Activated naive CD4-positive, alpha-beta T cell treated with anti-CD3 and anti-CD28 coated beads for 36 hours (primary cell): Measurements from ENCODE around the gene LPAR2. TPM values are rescaled to one million over a fixed set of nuclear protein-coding genes. Genes with fewer than 3 reads are reported as not detected.

Experiments used
- CTCF ChIA-PET: fragments of 350-600 bp; sonication (Branson Sonifier 250); formaldehyde crosslinking; loops from one replicate; lab custom pipeline; 2021; ENCODE audit warnings: antibody characterized with exemption; lab: Charles Lee
- DNase-seq: peaks from one replicate; pipeline ENCODE4 v3.0.0-alpha.2; 2020
- H3K27ac Mint-ChIP-seq: one replicate; pipeline ENCODE4 v1.8.0; 2021; ENCODE audit warnings: mild to moderate bottlenecking, mixed read lengths
- H3K27me3 Mint-ChIP-seq: one replicate; pipeline ENCODE4 v1.8.0; 2021; ENCODE audit warnings: low read depth, mixed read lengths
- H3K36me3 Mint-ChIP-seq: one replicate; pipeline ENCODE4 v1.8.0; 2021; ENCODE audit warnings: low read depth, mixed read lengths
- H3K4me1 Mint-ChIP-seq: one replicate; pipeline ENCODE4 v1.8.0; 2021; ENCODE audit warnings: low read depth, mixed read lengths
- H3K4me3 Mint-ChIP-seq: one replicate; pipeline ENCODE4 v1.8.0; 2021; ENCODE audit warnings: mild to moderate bottlenecking, moderate library complexity, mixed read lengths
- H3K9me3 Mint-ChIP-seq: one replicate; pipeline ENCODE4 v1.8.0; 2021; ENCODE audit warnings: mixed read lengths
- intact Hi-C: fragments of 100-400 bp; cut with micrococcal nuclease; formaldehyde crosslinking; loops from one replicate; pipeline ENCODE4 v1.15.1; 2023
- total RNA-seq, 2 experiments: library from RNA; stranded (reverse); gene quantifications; one replicate each; pipeline ENCODE4 v1.2.3, GENCODE V29; 2021

The LPAR2 gene
- total RNA-seq, 2 experiments from 2014 or later: 20.2 to 20.7 TPM

DNA sequence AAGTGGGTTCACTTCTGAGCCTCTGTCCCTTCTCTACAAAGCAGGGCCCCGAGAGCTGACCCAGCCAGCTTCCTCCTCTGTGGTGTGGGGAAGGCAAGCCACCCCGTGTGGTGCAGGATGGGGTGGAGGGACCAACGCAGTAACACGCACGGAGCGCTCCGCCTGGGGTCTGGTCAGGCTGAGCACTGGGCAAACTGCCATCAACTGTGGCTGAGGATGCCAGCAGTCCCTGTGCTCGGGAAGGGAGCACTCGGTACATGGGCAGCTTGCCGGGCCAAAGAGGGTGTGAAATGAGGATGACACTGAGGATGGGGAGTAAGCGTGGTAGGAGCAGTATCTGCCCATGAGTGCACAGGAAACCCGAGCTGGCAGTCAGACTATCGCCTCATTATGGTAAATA is 23.1 kb upstream of the LPAR2 start:
- Mint-ChIP-seq H3K4me1 (no peaks in the 10 kb centered on the region), H3K36me3 (peaks cover 41% of the 10 kb centered on the region), H3K9me3 (no peaks in the 10 kb centered on the region), H3K4me3 (no peak overlapping the region), H3K27me3 (no peaks in the 10 kb centered on the region), H3K27ac (no peak overlapping the region)
- intact Hi-C loops: no loop called here
- DNase-seq: no peak
- CTCF ChIA-PET: interaction anchor here (1.7 kb wide), 1 partner anchor 119 kb away, joined by 10 read pairs; no protein-coding TSS in a partner anchor

- no peaks in the 10 kb centered on the region for H3K27me3 Mint-ChIP-seq
- H3K36me3 Mint-ChIP-seq: peaks cover 38% of the 10 kb centered on the region
- intact Hi-C loops: no loop called here
- CTCF ChIA-PET: interaction anchor here (1.7 kb wide), 1 partner anchor 118 kb away, joined by 10 read pairs; no protein-coding TSS in a partner anchor
- H3K9me3 Mint-ChIP-seq: no peaks in the 10 kb centered on the region
- no peaks in the 10 kb centered on the region for H3K4me1 Mint-ChIP-seq
- no peak for DNase-seq
- H3K4me3 Mint-ChIP-seq: no peak overlapping the region
- no peak overlapping the region for H3K27ac Mint-ChIP-seq
Measured at GRCh38 chr19:19650331-19650730, 22.3 kb upstream of the LPAR2 start.

DNA sequence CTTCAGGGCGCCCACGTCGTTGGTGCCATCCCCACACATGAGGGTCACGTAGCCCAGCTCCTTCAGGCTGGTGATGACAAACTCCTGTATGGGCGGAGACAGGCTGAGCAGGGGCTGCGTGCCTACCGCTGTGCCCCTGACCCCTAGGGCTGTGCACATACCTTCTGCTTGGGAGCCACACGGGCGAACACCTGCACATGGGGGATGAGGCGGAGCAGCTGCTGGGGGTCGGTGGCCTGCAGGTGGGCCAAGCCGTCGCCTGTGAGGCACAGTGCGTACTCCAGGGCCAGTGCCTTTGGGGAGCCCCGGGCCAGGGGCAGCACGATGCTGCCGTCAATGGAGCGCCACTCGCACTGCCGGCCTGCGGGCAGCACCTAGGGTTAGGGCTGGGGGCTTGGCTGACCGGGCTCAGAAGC is 21.6 kb upstream of the LPAR2 start:
- Mint-ChIP-seq H3K9me3 (no peaks in the 10 kb centered on the region), H3K36me3 (peaks cover 37% of the 10 kb centered on the region), H3K4me1 (no peaks in the 10 kb centered on the region), H3K4me3 (no peak overlapping the region), H3K27me3 (no peaks in the 10 kb centered on the region), H3K27ac (no peak overlapping the region)
- no peak for DNase-seq
- CTCF ChIA-PET: interaction anchor here (1.2 kb wide), 1 partner anchor 67 kb away, joined by 3 read pairs; no protein-coding TSS in a partner anchor
- intact Hi-C loops: no loop called here

GRCh38 chr19:19649155-19649554 is 21.1 kb upstream of the LPAR2 start:
- intact Hi-C loops: no loop called here
- no peak overlapping the region for H3K4me3 Mint-ChIP-seq
- H3K9me3 Mint-ChIP-seq: no peaks in the 10 kb centered on the region
- no peaks in the 10 kb centered on the region for H3K4me1 Mint-ChIP-seq
- CTCF ChIA-PET: interaction anchor here (1.2 kb wide), 1 partner anchor 67 kb away, joined by 3 read pairs; no protein-coding TSS in a partner anchor
- H3K27ac Mint-ChIP-seq: peak overlapping the region; percentile 59
- no peak for DNase-seq
- H3K27me3 Mint-ChIP-seq: no peaks in the 10 kb centered on the region
- peaks cover 36% of the 10 kb centered on the region for H3K36me3 Mint-ChIP-seq

DNA sequence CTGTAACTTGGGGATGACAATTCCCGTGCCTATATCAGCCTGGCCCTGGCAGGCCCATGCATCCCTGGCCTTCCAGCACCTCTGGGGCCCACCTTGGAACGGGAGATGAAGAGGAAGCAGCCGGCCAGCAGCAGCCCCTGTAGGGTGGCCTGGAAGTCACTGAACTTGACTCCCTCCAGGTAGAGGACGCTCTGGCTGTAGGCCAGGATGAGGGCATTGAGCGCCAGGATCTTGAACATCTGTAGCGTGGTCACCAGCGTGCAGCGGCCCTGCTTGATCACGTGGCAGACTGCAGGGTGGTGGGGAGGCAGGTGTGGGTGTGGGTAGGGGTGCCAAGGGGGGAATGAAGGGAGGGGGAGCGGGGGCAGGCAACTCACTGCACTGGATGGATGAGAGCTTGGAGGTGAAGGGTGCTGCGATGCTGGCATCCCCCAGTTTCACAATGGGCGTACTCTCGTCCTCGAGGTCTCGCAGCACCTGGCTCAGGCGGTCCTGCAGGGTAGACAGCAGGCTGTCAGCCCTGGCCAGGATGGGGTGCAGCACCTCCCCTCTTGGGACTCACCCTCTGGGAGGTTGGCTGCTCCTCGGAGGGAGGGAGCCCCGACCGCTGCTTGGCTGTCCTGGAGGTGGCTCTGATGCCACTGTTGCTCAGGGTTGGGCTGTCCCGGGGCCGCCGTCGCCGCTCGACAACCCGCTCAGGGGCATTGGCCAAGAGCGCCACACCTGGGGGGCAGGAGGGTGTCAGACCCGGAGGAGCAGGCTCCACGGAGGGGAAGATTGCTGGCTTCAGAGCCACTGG is 19.2 kb upstream of the LPAR2 start:
- peaks cover 7% of the 10 kb centered on the region for H3K4me1 Mint-ChIP-seq
- no peaks in the 10 kb centered on the region for H3K27me3 Mint-ChIP-seq
- no peak overlapping the region for H3K4me3 Mint-ChIP-seq
- CTCF ChIA-PET: interaction anchor here (3.7 kb wide), 1 partner anchor 116 kb away, joined by 46 read pairs; the partner anchor contains the start of gene YJEFN3
- DNase-seq: no peak
- no peak overlapping the region for H3K27ac Mint-ChIP-seq
- H3K36me3 Mint-ChIP-seq: peaks cover 25% of the 10 kb centered on the region
- H3K9me3 Mint-ChIP-seq: no peaks in the 10 kb centered on the region
- intact Hi-C loops: no loop called here

DNA sequence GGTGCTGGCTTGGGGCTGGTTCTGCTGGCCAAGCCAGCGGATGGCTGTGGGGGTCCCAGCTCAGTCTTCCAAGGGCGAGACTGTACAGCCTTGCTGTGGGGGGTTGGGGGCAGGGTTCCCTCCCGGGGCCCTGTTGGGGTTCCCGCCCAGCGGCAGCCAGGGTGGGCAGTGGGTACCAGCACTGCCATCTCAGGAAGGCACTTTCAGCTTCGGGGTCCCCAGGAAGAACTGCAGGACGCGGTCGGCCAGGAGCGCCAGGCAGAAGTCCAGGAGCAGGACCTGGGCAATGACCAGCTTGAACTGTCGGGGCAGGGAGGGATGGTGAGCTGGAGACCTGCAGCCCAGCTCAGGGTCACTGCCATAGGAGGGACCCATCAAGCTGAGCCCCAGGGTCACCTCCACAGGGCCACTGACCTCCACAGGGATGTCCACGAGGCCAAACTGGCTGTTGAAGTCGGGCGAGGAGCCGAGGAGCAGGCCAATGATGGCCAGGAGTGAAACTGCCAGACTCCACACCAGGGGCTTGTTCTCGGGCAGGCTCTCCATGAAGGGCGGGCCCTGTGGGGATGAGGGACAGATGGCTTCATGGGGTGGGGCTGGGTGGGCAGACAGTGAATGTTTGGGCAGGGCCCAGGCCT is 17.3 kb upstream of the LPAR2 start:
- intact Hi-C loops: no loop called here
- H3K27ac Mint-ChIP-seq: no peak overlapping the region
- H3K4me1 Mint-ChIP-seq: peaks cover 12% of the 10 kb centered on the region
- DNase-seq: no peak
- no peak overlapping the region for H3K4me3 Mint-ChIP-seq
- no peaks in the 10 kb centered on the region for H3K27me3 Mint-ChIP-seq
- H3K36me3 Mint-ChIP-seq: peaks cover 22% of the 10 kb centered on the region
- H3K9me3 Mint-ChIP-seq: no peaks in the 10 kb centered on the region
- CTCF ChIA-PET: interaction anchor here (0.6 to 3.7 kb wide), 2 partner anchors 77 to 114 kb away, joined by 3 to 46 read pairs; partner anchors contain the start of gene YJEFN3

DNA sequence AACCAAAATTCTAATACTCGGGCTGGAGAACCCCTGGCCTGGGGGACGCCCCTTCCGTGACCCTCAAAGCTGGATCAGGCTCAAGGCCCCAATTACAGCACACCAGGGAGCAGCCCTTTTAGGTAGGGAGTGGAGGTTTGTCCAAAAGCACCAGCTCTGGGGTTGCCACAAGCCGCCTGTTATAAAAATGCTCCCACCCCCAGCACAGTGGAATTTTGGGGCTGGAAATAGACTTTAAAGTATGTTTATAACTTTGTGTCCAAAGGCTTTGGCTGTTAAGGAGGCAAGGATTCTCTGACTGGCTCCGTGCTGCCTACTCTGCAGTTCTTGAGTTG is 16.0 kb upstream of the LPAR2 start:
- peaks cover 12% of the 10 kb centered on the region for H3K4me1 Mint-ChIP-seq
- no peaks in the 10 kb centered on the region for H3K27me3 Mint-ChIP-seq
- intact Hi-C loops: loop anchor here (5.0 kb wide), 1 partner anchor 127 kb away; the partner anchor contains the start of genes NDUFA13 and TSSK6
- peak overlapping the region; percentile 98 for H3K27ac Mint-ChIP-seq
- no peaks in the 10 kb centered on the region for H3K9me3 Mint-ChIP-seq
- CTCF ChIA-PET: interaction anchor here (0.7 to 3.7 kb wide), 18 partner anchors 9 to 402 kb away, joined by 3 to 46 read pairs (median 4); partner anchors contain the start of gene YJEFN3
- DNase-seq: no peak
- H3K4me3 Mint-ChIP-seq: peak overlapping the region; percentile 92
- H3K36me3 Mint-ChIP-seq: peaks cover 16% of the 10 kb centered on the region

- peak within 1 kb of the TSS; percentile 98 for H3K27ac Mint-ChIP-seq
- H3K36me3 Mint-ChIP-seq: peaks cover 17% of the 10 kb centered on the region
- peaks cover 12% of the 10 kb centered on the region for H3K4me1 Mint-ChIP-seq
- intact Hi-C loops: loop anchor here (1.0 to 5.0 kb wide), 9 partner anchors 15 to 497 kb away; partner anchors contain the start of genes ATP13A1, LPAR2, NDUFA13 and TSSK6
- H3K27me3 Mint-ChIP-seq: no peaks in the 10 kb centered on the region
- H3K4me3 Mint-ChIP-seq: peak within 1 kb of the TSS; percentile 92
- CTCF ChIA-PET: interaction anchor here (0.6 to 3.7 kb wide), 21 partner anchors 9 to 317 kb away, joined by 3 to 46 read pairs (median 4); partner anchors contain the start of gene YJEFN3
- DNase-seq: peak; percentile 91
- no peaks in the 10 kb centered on the region for H3K9me3 Mint-ChIP-seq
Measured at GRCh38 chr19:19643158-19644053, 15.4 kb upstream of the LPAR2 start, which contains the start of gene GMIP. TSS of gene GMIP (minus strand) at chr19:19643657. CDS start at chr19:19643529, 128 bp downstream.

- peak overlapping the region; percentile 92 for H3K4me3 Mint-ChIP-seq
- intact Hi-C loops: loop anchor here (1.0 to 5.0 kb wide), 9 partner anchors 14 to 496 kb away; partner anchors contain the start of genes ATP13A1, LPAR2, NDUFA13 and TSSK6
- peak; percentile 60 for DNase-seq
- no peaks in the 10 kb centered on the region for H3K9me3 Mint-ChIP-seq
- CTCF ChIA-PET: interaction anchor here (0.7 to 1.5 kb wide), 2 partner anchors 81 to 110 kb away, joined by 3 to 4 read pairs; no protein-coding TSS in a partner anchor
- no peaks in the 10 kb centered on the region for H3K27me3 Mint-ChIP-seq
- H3K36me3 Mint-ChIP-seq: peaks cover 14% of the 10 kb centered on the region
- peaks cover 12% of the 10 kb centered on the region for H3K4me1 Mint-ChIP-seq
- H3K27ac Mint-ChIP-seq: peak overlapping the region; percentile 98
Measured at GRCh38 chr19:19642506-19643157, 14.6 kb upstream of the LPAR2 start.

DNA sequence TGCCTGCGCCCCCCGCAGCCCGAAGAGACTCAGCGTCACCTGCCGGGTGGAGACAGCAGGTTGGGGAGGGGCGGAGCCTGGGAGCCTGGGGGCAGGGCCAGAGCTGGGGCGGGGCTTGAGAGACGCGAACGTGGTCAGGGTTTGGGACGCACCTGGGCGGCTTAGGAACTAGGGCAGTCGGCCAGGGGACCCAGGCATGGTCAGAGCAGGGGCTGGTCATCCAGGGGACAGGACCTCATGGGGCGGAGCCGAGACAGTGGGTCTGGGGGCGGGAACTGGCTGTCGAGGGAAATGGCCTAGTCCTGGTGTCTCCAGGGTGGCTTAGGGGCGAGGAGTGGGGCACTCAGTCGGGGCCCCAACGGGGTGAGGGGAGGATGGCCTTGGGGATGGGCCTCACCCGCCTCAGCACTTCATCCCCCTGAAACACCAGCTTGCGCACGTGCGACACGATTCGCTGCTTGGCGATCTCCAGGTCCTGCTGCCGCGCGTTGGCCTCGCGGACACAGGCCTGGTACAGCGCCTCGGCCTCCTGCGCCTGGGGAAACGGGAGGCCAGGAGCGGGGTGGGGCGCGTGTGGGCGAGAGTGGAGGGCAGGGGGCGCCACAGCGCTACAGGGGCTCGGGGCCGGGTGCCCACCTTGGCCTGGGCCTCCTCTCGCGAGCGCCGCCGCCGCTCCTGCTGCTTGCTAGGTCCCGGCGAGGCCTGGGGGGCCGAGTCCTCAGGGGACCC is 9.7 kb upstream of the LPAR2 start:
- Mint-ChIP-seq H3K4me3 (no peak overlapping the region), H3K36me3 (peaks cover 31% of the 10 kb centered on the region), H3K4me1 (peaks cover 9% of the 10 kb centered on the region), H3K27me3 (no peaks in the 10 kb centered on the region), H3K9me3 (no peaks in the 10 kb centered on the region), H3K27ac (no peak overlapping the region)
- no peak for DNase-seq
- intact Hi-C loops: no loop called here
- CTCF ChIA-PET: interaction anchor here (0.7 kb wide), 1 partner anchor 47 kb away, joined by 3 read pairs; no protein-coding TSS in a partner anchor
